ENCODE data around the gene NARS2.

Gene NARS2

DNA sequence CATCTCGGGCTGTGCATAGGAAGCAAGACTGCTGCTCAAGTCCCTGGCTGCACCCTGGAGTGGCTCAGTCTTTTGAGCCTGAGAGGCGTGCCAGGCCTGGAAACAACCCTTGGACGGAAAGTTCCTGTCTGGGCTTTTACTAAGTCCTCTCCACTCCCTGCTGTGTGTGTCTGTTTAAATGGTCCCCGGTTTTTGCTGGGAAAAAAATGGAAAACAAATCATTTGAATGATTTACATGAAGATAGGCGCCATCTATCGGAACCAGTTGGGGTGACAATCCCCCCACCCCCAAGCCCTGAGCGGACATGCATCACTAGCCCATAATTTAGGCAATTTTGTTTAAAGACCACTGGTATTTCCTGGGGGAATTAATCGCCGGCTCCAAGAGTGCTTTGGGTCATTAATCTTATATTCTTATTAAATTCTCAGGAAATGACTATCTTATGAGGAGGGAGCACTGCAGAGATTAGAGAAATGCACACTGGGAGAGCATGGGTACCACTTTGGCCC is 154.4 kb downstream of the NARS2 start:
- H3K27me3 ChIP-seq (replicated peaks) = no peaks in the 10 kb centered on the region
- in situ Hi-C loops (cut with HindIII; ENCODE audit: low pct_ligation_motif_present, low sequenced_read_pairs) = no loop called here
- H3K4me3 ChIP-seq (ENCODE audit: low read depth, low read length) = peak overlapping the region; percentile 12
- DNase-seq = peak; percentile 96
- TF ChIP-seq, protein P1, sequence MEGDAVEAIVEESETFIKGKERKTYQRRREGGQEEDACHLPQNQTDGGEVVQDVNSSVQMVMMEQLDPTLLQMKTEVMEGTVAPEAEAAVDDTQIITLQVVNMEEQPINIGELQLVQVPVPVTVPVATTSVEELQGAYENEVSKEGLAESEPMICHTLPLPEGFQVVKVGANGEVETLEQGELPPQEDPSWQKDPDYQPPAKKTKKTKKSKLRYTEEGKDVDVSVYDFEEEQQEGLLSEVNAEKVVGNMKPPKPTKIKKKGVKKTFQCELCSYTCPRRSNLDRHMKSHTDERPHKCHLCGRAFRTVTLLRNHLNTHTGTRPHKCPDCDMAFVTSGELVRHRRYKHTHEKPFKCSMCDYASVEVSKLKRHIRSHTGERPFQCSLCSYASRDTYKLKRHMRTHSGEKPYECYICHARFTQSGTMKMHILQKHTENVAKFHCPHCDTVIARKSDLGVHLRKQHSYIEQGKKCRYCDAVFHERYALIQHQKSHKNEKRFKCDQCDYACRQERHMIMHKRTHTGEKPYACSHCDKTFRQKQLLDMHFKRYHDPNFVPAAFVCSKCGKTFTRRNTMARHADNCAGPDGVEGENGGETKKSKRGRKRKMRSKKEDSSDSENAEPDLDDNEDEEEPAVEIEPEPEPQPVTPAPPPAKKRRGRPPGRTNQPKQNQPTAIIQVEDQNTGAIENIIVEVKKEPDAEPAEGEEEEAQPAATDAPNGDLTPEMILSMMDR (IDR thresholded peaks at IDR 0.05; ENCODE audit: low read depth, low read length, missing control alignments) = peak; percentile 78
- H3K36me3 ChIP-seq (replicated peaks) = no peaks in the 10 kb centered on the region
- H3K27ac ChIP-seq = peak overlapping the region; percentile 86

DNA sequence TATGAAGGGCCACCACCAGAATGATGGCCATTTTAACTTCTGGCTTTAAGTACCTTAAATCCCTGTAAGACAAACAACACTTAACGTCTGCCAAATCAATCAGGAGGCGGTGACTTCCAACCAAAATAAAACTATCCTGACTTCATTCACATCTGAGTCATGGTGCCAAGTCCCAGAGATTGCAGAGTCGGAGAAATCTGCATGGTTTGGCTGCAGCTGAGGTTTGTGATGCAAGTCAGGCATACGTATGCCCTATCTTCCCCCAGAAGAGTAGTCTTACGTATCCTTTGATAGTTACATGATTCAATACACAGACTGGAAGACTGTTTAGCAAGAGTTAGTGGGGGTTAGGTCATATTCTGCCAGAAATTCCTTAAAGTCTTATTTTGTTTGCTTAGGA is 155.3 kb downstream of the NARS2 start:
- TF ChIP-seq, protein P1 (IDR thresholded peaks at IDR 0.05; ENCODE audit: low read depth, low read length, missing control alignments) = no peak
- Histone ChIP-seq H3K4me3 (ENCODE audit: low read depth, low read length) (no peak overlapping the region), H3K36me3 (replicated peaks) (no peaks in the 10 kb centered on the region), H3K27ac (peak overlapping the region; percentile 86), H3K27me3 (replicated peaks) (no peaks in the 10 kb centered on the region)
- in situ Hi-C loops (cut with HindIII; ENCODE audit: low pct_ligation_motif_present, low sequenced_read_pairs) = no loop called here
- peak; percentile 98 for DNase-seq

DNA sequence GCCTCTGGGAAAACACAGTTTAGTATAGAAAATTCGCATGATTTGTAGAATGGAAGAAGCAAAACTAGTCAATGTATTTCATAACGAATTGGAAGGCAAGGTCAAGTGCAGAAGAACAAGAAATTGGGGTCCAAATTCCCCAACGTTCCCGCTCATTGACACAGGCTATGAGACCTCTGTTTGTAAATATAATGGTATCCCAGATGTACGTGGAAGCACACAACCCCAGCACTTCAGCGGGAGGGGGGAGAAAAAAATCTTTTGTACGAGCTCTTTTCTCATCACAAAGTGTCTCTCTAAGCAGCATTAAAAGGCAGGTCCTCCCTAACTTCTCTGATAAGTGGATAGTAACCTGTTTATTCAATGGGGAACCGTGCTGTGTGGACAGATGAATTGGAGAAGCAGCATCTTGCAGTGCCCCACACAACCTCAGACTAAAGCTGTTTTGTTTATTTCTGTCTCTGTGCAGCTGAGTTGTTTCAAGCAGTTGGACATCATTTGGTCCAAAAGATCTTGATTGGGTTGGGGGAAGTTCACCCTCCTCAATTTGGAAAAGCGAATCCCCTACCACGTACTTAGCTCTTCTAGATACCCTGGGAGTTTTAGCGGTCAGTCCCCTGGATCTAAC is 156.0 kb downstream of the NARS2 start:
- Histone ChIP-seq H3K27me3 (replicated peaks) (no peaks in the 10 kb centered on the region), H3K36me3 (replicated peaks) (no peaks in the 10 kb centered on the region), H3K27ac (peak overlapping the region; percentile 86), H3K4me3 (ENCODE audit: low read depth, low read length) (peak overlapping the region; percentile 66)
- peak; percentile 2 for DNase-seq
- TF ChIP-seq, protein P1 (IDR thresholded peaks at IDR 0.05; ENCODE audit: low read depth, low read length, missing control alignments) = no peak
- in situ Hi-C loops (cut with HindIII; ENCODE audit: low pct_ligation_motif_present, low sequenced_read_pairs) = no loop called here

DNA sequence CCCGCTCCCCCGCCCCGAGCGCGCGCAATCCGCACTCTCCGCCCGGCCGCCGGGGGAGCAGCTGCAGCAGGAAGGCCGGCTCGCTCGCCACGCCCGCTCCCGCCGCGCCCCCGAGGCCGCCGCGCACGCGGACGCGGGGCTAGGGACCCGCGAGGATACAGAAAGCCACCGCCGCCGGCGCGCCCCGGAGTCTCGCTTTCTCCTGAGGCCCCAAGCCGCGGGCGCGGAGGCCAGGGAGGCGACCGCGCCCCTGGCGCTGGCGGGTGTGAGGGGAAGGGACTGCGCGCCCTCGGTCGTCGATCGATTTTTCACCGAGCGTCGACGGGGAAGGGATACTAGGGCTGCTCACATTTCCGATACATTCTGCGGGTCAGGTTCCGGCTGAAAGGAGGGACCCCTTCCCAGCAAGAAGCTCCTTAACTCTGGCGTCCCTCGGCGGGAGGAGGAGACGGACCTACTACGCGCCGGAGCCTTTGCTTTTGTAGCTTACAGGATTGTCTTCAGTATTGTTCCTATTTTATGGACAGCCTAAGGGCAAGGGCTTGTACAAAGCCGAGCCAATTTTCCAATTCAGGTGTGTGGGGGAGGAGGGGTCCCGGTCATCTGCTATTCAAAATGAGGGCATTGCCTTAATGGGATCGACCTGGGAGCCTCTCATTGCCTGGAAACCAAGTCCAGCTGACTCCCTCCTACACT is 156.6 kb downstream of the NARS2 start:
- H3K36me3 ChIP-seq (replicated peaks) = no peaks in the 10 kb centered on the region
- in situ Hi-C loops (cut with HindIII; ENCODE audit: low pct_ligation_motif_present, low sequenced_read_pairs) = no loop called here
- peak overlapping the region; percentile 60 for H3K27ac ChIP-seq
- no peaks in the 10 kb centered on the region for H3K27me3 ChIP-seq (replicated peaks)
- peak; percentile 56 for DNase-seq
- peak overlapping the region; percentile 66 for H3K4me3 ChIP-seq (ENCODE audit: low read depth, low read length)
- TF ChIP-seq, protein P1 (IDR thresholded peaks at IDR 0.05; ENCODE audit: low read depth, low read length, missing control alignments) = no peak

DNA sequence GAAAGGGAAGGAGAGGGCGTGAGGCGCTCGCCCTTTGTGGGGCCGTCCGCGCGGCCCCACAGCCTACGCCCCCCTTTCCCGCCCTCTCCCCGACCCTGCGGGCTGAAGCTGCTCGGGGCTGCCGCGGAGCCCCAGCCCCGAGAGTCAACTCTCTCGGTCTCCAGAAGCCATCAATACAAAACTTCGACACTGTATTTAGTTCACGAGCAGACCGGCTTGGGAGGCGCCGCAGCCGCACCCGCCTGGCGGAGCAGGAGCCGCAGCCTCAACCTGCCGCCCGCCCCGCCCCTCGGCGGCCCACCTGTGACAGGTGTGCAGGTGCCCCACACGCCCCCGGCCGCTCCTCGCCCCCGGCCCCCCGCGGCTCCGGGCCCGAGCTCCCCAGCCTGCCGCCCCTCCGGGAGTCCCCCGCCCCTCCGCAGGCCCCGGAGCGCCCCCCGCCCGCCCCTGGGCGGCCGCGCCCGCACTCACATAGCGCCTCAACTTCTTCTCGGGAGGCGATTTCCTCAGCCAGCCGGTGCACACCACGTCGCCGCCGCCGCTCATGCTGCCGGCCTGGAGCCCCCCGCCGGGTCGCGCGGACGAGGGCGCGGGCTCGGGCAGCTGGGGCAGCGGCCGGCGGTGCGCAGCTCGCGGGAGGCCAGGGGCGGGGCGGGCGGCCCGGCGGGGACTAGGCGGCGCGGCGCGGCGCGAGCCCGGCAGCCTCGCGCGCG is 157.3 kb downstream of the NARS2 start, which contains the start of gene GAB2:
GAB2 (minus strand) TSS at position 646 of the 713 bp plus-strand sequence; CDS start at position 546, 100 bp downstream.
- TF ChIP-seq, protein P1 (IDR thresholded peaks at IDR 0.05; ENCODE audit: low read depth, low read length, missing control alignments) = no peak
- peak within 1 kb of the TSS; percentile 66 for H3K4me3 ChIP-seq (ENCODE audit: low read depth, low read length)
- in situ Hi-C loops (cut with HindIII; ENCODE audit: low pct_ligation_motif_present, low sequenced_read_pairs) = no loop called here
- H3K27me3 ChIP-seq (replicated peaks) = no peaks in the 10 kb centered on the region
- no peak for DNase-seq
- H3K27ac ChIP-seq = peak within 1 kb of the TSS; percentile 86
- no peaks in the 10 kb centered on the region for H3K36me3 ChIP-seq (replicated peaks)

All from brain microvascular endothelial cell (primary cell).